NB4 (cell line): ENCODE data around the gene POLH.

Experiments
- TF ChIP-seq, protein P1 (sequence below): IDR thresholded peaks from 2 replicates; pipeline ENCODE4 v1.6.1; 2011; ENCODE audit warnings: low read depth, low read length
- TF ChIP-seq, protein P2 (sequence below): IDR thresholded peaks from one replicate; pipeline ENCODE4 v1.5.1; 2012; ENCODE audit warnings: low read depth, low read length

DNA sequence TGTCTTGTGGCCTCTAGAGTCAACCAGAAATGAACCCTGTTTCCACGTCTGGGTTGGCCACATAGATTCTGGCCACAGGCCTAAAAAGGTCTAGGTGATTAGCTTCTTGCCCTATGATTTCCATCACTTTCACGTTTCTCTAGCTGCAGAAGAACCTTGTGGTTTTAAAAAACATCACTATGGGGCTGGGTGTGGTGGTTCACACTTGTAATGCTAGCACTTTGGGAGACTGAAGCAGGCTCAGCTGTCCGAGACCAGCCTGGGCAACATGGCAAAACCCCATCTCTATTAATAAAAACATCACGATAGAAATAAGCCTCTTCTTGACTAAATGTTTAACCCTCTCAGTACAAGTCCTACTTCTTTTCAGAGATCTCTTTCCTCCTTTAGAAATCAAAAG, 31.5 kb upstream of the POLH start:
- TF ChIP-seq, protein P1, sequence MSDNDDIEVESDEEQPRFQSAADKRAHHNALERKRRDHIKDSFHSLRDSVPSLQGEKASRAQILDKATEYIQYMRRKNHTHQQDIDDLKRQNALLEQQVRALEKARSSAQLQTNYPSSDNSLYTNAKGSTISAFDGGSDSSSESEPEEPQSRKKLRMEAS: no peak
- TF ChIP-seq, protein P2, sequence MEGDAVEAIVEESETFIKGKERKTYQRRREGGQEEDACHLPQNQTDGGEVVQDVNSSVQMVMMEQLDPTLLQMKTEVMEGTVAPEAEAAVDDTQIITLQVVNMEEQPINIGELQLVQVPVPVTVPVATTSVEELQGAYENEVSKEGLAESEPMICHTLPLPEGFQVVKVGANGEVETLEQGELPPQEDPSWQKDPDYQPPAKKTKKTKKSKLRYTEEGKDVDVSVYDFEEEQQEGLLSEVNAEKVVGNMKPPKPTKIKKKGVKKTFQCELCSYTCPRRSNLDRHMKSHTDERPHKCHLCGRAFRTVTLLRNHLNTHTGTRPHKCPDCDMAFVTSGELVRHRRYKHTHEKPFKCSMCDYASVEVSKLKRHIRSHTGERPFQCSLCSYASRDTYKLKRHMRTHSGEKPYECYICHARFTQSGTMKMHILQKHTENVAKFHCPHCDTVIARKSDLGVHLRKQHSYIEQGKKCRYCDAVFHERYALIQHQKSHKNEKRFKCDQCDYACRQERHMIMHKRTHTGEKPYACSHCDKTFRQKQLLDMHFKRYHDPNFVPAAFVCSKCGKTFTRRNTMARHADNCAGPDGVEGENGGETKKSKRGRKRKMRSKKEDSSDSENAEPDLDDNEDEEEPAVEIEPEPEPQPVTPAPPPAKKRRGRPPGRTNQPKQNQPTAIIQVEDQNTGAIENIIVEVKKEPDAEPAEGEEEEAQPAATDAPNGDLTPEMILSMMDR: no peak
